HG03354 (cell line): ENCODE measurements around the gene DHRS12.

Experiments
- ATAC-seq: cut with Tn5 transposase; IDR thresholded peaks from one replicate; pipeline ENCODE4 v1.9.1; 2021; ENCODE audit warnings: mild to moderate bottlenecking; ENCODE audit not compliant: unreplicated experiment, poor library complexity, severe bottlenecking

Gene DHRS12

GRCh38 chr13:51767100-51767499 lies 36.9 kb downstream of the DHRS12 start:
- ATAC-seq = no peak

GRCh38 chr13:51765142-51765515 lies 38.8 kb downstream of the DHRS12 start:
- no peak for ATAC-seq

- peak; percentile 89 for ATAC-seq
These were observed 39.5 kb downstream of the DHRS12 start for GRCh38 chr13:51764184-51765141.

- no peak for ATAC-seq
These were observed 40.5 kb downstream of the DHRS12 start for GRCh38 chr13:51763486-51763885.

- no peak for ATAC-seq
These were observed 42.2 kb downstream of the DHRS12 start for GRCh38 chr13:51761643-51762350.

DNA sequence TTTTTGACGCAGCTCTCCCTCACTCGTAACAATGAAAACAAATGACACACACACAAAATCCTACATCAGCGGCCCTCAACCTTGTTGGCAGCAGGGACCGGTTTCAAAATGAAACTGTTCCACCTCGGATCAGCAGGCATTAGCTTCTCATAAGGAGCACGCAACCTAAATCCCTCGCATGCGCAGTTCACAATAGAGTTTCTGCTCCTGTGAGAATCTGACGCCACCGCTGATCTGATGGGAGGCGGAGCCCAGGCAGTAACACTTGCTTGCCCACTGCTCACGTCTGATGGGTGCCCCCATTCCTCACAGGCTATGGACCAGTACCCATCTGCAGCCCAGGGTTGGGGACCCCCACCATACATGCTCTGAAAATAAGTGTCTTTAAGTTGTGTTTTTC lies 43.4 kb downstream of the DHRS12 start:
- no peak for ATAC-seq

DNA sequence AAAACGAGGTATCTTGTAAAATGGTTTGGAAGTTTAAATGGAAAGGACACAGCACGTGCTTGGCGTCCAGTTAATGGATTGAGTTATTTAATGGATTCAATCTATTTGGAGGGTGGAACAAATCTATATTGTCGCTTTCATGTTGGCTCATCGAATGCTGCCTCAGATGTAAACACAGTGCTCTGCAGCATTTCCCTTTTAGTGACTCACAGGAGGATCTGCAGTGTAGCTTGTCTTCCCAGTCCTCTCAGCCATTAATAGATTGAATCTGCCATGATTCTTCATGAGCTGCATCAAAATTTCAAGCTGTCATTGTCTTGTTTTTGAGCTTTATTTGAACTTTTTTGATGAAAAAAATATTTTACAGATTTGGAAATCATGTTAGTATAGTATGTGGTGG lies 44.7 kb downstream of the DHRS12 start:
- no peak for ATAC-seq

DNA sequence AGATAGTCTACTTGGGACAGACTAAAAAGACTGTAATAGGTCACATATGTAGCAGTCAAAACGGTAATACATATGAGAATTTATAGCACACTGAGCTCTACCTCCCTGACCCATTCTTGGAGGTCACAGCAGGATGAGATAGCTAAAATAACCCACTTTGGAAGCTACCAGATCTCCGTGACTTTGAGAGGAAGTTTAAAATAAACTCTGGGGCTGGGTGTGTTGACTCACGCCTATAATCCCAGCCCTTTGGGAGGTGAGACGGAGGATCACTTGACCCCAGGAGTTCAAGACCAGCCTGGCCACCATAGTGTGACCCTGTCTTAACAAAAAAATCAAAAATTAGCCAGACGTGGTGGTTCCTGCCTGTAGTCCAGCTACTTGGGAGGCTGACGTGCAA lies 45.3 kb downstream of the DHRS12 start:
- ATAC-seq = no peak

- no peak for ATAC-seq
These were observed 47.3 kb downstream of the DHRS12 start for GRCh38 chr13:51756651-51757050.

DNA sequence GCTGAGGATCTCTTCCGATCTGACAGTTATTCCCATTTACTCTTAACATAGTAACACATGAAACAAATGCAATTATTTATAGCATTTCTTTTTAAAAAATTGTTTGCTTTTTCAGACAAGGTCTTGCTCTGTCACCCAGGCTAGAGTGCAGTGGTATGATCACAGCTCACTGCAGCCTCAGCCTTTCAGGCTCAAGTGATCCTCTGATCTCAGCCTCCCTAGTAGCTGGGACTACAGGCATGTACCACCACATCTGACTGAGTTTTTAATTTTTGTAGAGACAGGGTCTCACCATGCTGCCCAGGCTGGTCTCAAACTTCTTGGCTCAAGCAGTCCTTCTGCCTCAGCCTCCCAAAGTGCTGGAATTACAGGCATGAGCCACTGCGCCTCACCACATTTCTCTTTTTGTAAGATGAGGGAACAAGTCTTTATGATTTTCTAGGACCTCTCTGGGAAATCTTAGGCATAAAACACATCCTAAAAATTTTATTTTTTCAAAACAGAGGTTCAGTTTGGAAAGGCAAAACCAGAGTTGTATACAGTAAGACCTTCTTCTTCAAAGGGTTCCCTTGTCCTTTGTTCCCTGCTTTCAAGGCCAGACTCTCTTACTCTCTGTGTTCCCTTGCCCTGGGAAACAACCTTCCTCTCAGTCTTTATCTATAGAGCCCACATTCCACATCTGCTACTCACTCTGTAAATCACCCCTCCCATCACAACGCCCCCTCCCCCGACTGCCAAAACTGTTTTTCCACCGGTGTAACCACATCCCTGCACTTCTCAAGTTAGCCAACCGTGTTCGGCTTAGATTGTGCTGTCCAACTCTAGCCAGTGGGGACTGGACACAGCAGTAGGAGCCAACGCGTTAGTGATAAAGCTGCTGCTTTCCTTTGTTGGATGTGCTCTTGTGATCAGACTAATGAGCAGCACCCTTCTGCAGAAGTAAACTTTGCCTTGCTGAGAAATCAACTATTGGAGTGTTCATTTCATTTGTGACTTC lies 56.2 kb downstream of the DHRS12 start:
- ATAC-seq = no peak

GRCh38 chr13:51746802-51747201 lies 57.2 kb downstream of the DHRS12 start:
- no peak for ATAC-seq

DNA sequence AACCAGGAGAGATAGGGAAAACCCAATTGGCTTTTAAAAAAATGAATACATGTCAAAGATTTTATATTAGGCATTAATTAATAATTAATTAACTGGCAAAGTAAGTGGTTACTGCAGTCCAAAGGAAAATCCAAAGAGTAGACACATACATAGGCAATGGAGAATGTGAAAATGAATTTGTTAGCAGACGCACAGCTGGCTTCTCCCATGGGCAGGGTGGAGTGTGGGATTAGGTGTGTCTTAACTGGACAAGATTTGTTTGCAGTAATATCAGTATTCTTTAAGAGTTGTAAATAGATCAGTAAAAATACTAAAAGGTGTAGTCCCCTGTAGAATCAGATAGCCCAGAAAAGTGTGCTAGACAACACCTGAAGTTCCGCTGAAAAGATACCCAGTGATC lies 58.7 kb downstream of the DHRS12 start:
- no peak for ATAC-seq

GRCh38 chr13:51742611-51743010 lies 61.4 kb downstream of the DHRS12 start:
- ATAC-seq = no peak

- ATAC-seq = no peak
These were observed 61.9 kb downstream of the DHRS12 start for GRCh38 chr13:51742031-51742430.

DNA sequence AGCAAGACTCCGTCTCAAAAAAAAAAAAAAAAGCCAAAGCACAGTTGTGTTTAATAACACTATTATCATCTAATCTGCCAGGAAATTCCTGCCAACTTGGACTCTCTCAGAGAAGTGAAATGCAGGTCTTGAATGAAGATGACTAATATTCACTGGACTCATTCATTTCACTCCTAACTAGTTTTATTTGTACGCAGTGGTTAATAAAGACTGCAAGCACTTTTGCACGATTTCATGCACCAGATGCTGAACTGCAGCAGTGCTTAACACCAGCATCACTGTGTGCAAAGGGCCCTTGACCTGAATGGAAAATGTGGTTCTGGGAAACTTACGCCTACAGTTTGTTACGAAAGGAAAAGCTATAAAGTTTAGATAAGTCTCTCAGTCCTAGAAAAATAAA lies 63.3 kb downstream of the DHRS12 start:
- no peak for ATAC-seq

GRCh38 chr13:51739027-51739764 lies 64.8 kb downstream of the DHRS12 start:
- no peak for ATAC-seq

GRCh38 chr13:51738226-51738905 lies 65.6 kb downstream of the DHRS12 start:
- ATAC-seq = no peak

DNA sequence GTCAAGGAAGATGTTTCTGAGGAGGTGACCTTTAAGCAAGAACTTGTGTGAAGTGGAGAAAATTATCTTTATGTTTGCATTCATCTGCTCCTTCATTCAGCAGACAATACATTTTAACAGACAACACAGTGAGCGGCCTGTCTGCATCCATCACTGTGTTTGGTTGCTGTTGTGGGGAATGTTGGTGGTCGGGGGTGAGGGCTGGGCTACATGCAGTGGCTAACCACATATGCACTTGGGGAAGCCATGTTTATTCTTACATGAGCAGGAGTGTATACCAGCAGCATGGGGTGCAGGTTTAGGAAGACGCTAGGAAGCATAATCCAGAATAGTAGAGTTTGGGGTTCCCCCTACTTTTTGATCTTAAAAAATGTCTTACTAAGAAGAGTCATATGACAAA lies 66.4 kb downstream of the DHRS12 start:
- ATAC-seq = no peak

- no peak for ATAC-seq
These were observed 69.2 kb downstream of the DHRS12 start for GRCh38 chr13:51734786-51735185.
